IMR-90 (cell line): ENCODE data around the gene NBEA. TPM values are rescaled to one million over a fixed set of nuclear protein-coding genes. Genes with fewer than 3 reads are reported as not detected.

ENCODE experiments used
- ATAC-seq: fragments of 200-7000 bp; cut with Tn5 transposase; 2 replicates; pipeline ENCODE4 v1.9.1; 2020; ENCODE audit warnings: low read depth, mild to moderate bottlenecking, moderate library complexity
- BruUV-seq: library from RNA; stranded (reverse); fragments of 400-500 nt; replicated peaks from 2 replicates; lab custom pipeline; 2021; lab: Mats Ljungman, UMichigan
- CTCF ChIA-PET: fragments of 300-600 bp; formaldehyde crosslinking; extraction: SDS; loops from one replicate; lab custom pipeline; 2021; ENCODE audit warnings: antibody characterized with exemption; lab: Yijun Ruan, JAX
- POLR2A ChIA-PET: fragments of 300-600 bp; sonication (Branson Sonifier 250); formaldehyde crosslinking; loops from one replicate; lab custom pipeline; 2022; ENCODE audit warnings: antibody characterized with exemption; ENCODE audit not compliant: unreplicated experiment; lab: Charles Lee
- DNase-seq: peaks from one replicate; pipeline ENCODE4 v3.0.0; 2013
- H2AFZ ChIP-seq: replicated peaks from 2 replicates; pipeline ENCODE3; 2013; ENCODE audit warnings: low read length, mild to moderate bottlenecking; ENCODE audit not compliant: poor library complexity
- H2AK5ac ChIP-seq: 2 replicates; pipeline ENCODE4 v1.6.1; 2013; ENCODE audit warnings: low read depth, low read length, inconsistent platforms
- H2AK9ac ChIP-seq: replicated peaks from 2 replicates; pipeline ENCODE3; 2013; ENCODE audit warnings: mild to moderate bottlenecking, low read depth, low read length, moderate library complexity; ENCODE audit not compliant: poor library complexity
- H2BK120ac ChIP-seq: 2 replicates; pipeline ENCODE4 v1.6.1; 2013; ENCODE audit warnings: low read depth, low read length, inconsistent platforms
- H2BK15ac ChIP-seq: 3 replicates; pipeline ENCODE4 v1.6.1; 2013; ENCODE audit warnings: low read depth, low read length, inconsistent platforms
- H2BK20ac ChIP-seq: 2 replicates; pipeline ENCODE4 v1.6.1; 2013; ENCODE audit warnings: low read depth, mild to moderate bottlenecking, inconsistent platforms, low read length, moderate library complexity
- H2BK5ac ChIP-seq: 2 replicates; pipeline ENCODE4 v1.6.1; 2013; ENCODE audit warnings: mild to moderate bottlenecking, low read depth, low read length, inconsistent platforms; ENCODE audit not compliant: poor library complexity, severe bottlenecking
- H3K14ac ChIP-seq: replicated peaks from 2 replicates; pipeline ENCODE4 v1.6.1; 2013; ENCODE audit warnings: low read depth, low read length, inconsistent platforms
- H3K18ac ChIP-seq: 2 replicates; pipeline ENCODE4 v1.6.1; 2013; ENCODE audit warnings: low read depth, low read length, control low read depth
- H3K23ac ChIP-seq: 2 replicates; pipeline ENCODE4 v1.6.1; 2013; ENCODE audit warnings: low read depth, low read length, inconsistent platforms
- H3K27ac ChIP-seq: 2 replicates; pipeline ENCODE4 v1.5.1; 2013; ENCODE audit warnings: mild to moderate bottlenecking, control low read depth, low read length; ENCODE audit not compliant: insufficient read depth
- H3K27me3 ChIP-seq: 2 replicates; pipeline ENCODE4 v1.6.1; 2013; ENCODE audit warnings: low read length; ENCODE audit not compliant: control insufficient read depth, insufficient read depth
- H3K36me3 ChIP-seq: 2 replicates; pipeline ENCODE4 v1.6.1; 2013; ENCODE audit warnings: low read length, mixed read lengths; ENCODE audit not compliant: control insufficient read depth, insufficient read depth
- H3K4ac ChIP-seq: 2 replicates; pipeline ENCODE4 v1.6.1; 2013; ENCODE audit warnings: low read depth, low read length, inconsistent platforms
- H3K4me1 ChIP-seq: 2 replicates; pipeline ENCODE4 v1.6.1; 2013; ENCODE audit warnings: low read length, mixed read lengths; ENCODE audit not compliant: control insufficient read depth, insufficient read depth
- H3K4me2 ChIP-seq: 2 replicates; pipeline ENCODE4 v1.6.1; 2013; ENCODE audit warnings: low read depth, mild to moderate bottlenecking, control low read depth, low read length, moderate library complexity
- H3K4me3 ChIP-seq: 2 replicates; pipeline ENCODE4 v1.5.1; 2013; ENCODE audit warnings: low read depth, mild to moderate bottlenecking, control low read depth, low read length, moderate library complexity; ENCODE audit not compliant: insufficient read depth
- H3K56ac ChIP-seq: 2 replicates; pipeline ENCODE4 v1.6.1; 2013; ENCODE audit warnings: low read length, inconsistent platforms; ENCODE audit not compliant: insufficient read depth; ENCODE audit errors: extremely low read depth
- H3K79me1 ChIP-seq, 2 experiments: 2 replicates each; pipeline ENCODE4 v1.6.1; 2013; ENCODE audit warnings: low read length in 2 of 2, inconsistent platforms in 1 of 2, low read depth in 1 of 2
- H3K9ac ChIP-seq: 2 replicates; pipeline ENCODE4 v1.6.1; 2013; ENCODE audit warnings: low read depth, low read length, control low read depth
- H3K9me1 ChIP-seq: 2 replicates; pipeline ENCODE4 v1.6.1; 2013; ENCODE audit warnings: low read length, inconsistent platforms; ENCODE audit not compliant: insufficient read depth
- H3K9me3 ChIP-seq: 2 replicates; pipeline ENCODE4 v1.6.1; 2013; ENCODE audit warnings: low read length; ENCODE audit not compliant: control insufficient read depth, insufficient read depth
- H4K20me1 ChIP-seq: 2 replicates; pipeline ENCODE4 v1.6.1; 2013; ENCODE audit warnings: low read length, inconsistent platforms; ENCODE audit not compliant: insufficient read depth
- H4K5ac ChIP-seq: 2 replicates; pipeline ENCODE4 v1.6.1; 2013; ENCODE audit warnings: mild to moderate bottlenecking, low read depth, low read length, control low read depth
- H4K8ac ChIP-seq, 2 experiments: 2 replicates each; pipeline ENCODE4 v1.6.1; 2013; ENCODE audit warnings: low read depth in 2 of 2, low read length in 2 of 2, control low read depth in 1 of 2, inconsistent platforms in 1 of 2
- H4K91ac ChIP-seq: 2 replicates; pipeline ENCODE4 v1.6.1; 2013; ENCODE audit warnings: low read depth, low read length, inconsistent platforms; ENCODE audit not compliant: insufficient read depth
- BHLHE40 ChIP-seq: fragments of 150-350 bp; IDR thresholded peaks from 2 replicates; pipeline ENCODE4 v1.6.1; 2016; ENCODE audit warnings: mild to moderate bottlenecking, low read depth, low read length
- CEBPB ChIP-seq: IDR thresholded peaks from 2 replicates; pipeline ENCODE4 v1.6.1; 2012; ENCODE audit warnings: low read depth, low read length, improper control_type of control experiment
- CTCF ChIP-seq: conservative IDR thresholded peaks from 2 replicates; pipeline ENCODE4 v1.5.1; 2012; ENCODE audit warnings: mild to moderate bottlenecking, low read depth, low read length, improper control_type of control experiment
- ELK1 ChIP-seq: fragments of 150-350 bp; IDR thresholded peaks from 2 replicates; pipeline ENCODE4 v1.6.1; 2016; ENCODE audit warnings: low read depth, mild to moderate bottlenecking, low read length, moderate library complexity, borderline replicate concordance
- FOS ChIP-seq: fragments of 150-350 bp; IDR thresholded peaks from 2 replicates; pipeline ENCODE4 v1.6.1; 2016; ENCODE audit warnings: low read depth, low read length
- MAFK ChIP-seq: IDR thresholded peaks from 2 replicates; pipeline ENCODE4 v1.6.1; 2012; ENCODE audit warnings: low read depth, low read length, improper control_type of control experiment
- MAZ ChIP-seq: IDR thresholded peaks from 2 replicates; pipeline ENCODE4 v1.6.1; 2012; ENCODE audit warnings: low read depth, mild to moderate bottlenecking, low read length, improper control_type of control experiment, moderate library complexity, borderline replicate concordance
- MXI1 ChIP-seq: IDR thresholded peaks from 2 replicates; pipeline ENCODE4 v1.6.1; 2012; ENCODE audit warnings: low read depth, mild to moderate bottlenecking, low read length, moderate library complexity, borderline replicate concordance
- NFE2L2 ChIP-seq: fragments of 150-350 bp; IDR thresholded peaks from 2 replicates; pipeline ENCODE4 v1.6.1; 2016; ENCODE audit warnings: low read depth, mild to moderate bottlenecking, low read length
- POLR2A ChIP-seq: IDR thresholded peaks from 2 replicates; pipeline ENCODE4 v1.6.1; 2012; ENCODE audit warnings: mild to moderate bottlenecking, low read depth, low read length
- RAD21 ChIP-seq: IDR thresholded peaks from 2 replicates; pipeline ENCODE4 v1.6.1; 2012; ENCODE audit warnings: low read length, improper control_type of control experiment
- RCOR1 ChIP-seq: IDR thresholded peaks from 2 replicates; pipeline ENCODE4 v1.6.1; 2012; ENCODE audit warnings: mild to moderate bottlenecking, low read length, improper control_type of control experiment; ENCODE audit not compliant: insufficient replicate concordance
- RFX5 ChIP-seq: IDR thresholded peaks from 2 replicates; pipeline ENCODE4 v1.8.0; 2012; ENCODE audit warnings: low read depth, mild to moderate bottlenecking, low read length, moderate library complexity
- SMC3 ChIP-seq: fragments of 150-350 bp; IDR thresholded peaks from 2 replicates; pipeline ENCODE4 v1.6.1; 2016; ENCODE audit warnings: low read depth, mild to moderate bottlenecking, antibody characterized with exemption, low read length, moderate library complexity
- USF2 ChIP-seq: fragments of 150-350 bp; IDR thresholded peaks from 2 replicates; pipeline ENCODE4 v1.6.1; 2017; ENCODE audit warnings: mild to moderate bottlenecking, antibody characterized with exemption, low read length, low read depth
- WGBS, 2 experiments: methylation state at CpG; one replicate each; pipeline versions ENCODE4 v1.1.5 to v1.1.7; 2013; ENCODE audit warnings: missing lambda C conversion rate in 2 of 2; ENCODE audit not compliant: insufficient read length in 1 of 2; ENCODE audit errors: extremely low coverage in 2 of 2; 5-methylcytosine and 5-hydroxymethylcytosine counted together
- dilution Hi-C: fragments of 300-500 bp; cut with HindIII; formaldehyde crosslinking; loops from one replicate; pipeline ENCODE4 v1.14.3; 2018; ENCODE audit warnings: low sequenced_read_pairs; ENCODE audit not compliant: unreplicated experiment
- in situ Hi-C: fragments of 300-500 bp; cut with MboI; formaldehyde crosslinking; loops from 3 replicates; pipeline ENCODE4 v1.14.3; 2019; ENCODE audit warnings: low sequenced_read_pairs, inconsistent platforms, mixed read lengths
- intact Hi-C: fragments of 100-400 bp; cut with micrococcal nuclease; formaldehyde crosslinking; loops from 2 replicates; pipeline ENCODE4 v1.10.0; 2022
- polyA plus RNA-seq, 3 experiments: library from polyadenylated mRNA; depleted of rRNA; stranded (reverse); fragments of >200 nt; gene quantifications; 2 replicates each; pipeline ENCODE4 v1.2.3, GENCODE V29; 2012; ENCODE audit warnings: low replicate concordance in 1 of 3
- total RNA-seq: library from RNA; depleted of rRNA; stranded (reverse); fragments of >200 nt; gene quantifications from 2 replicates; pipeline ENCODE4 v1.2.3, GENCODE V29; 2012

Gene NBEA
- total and polyA plus RNA-seq, 2 of the 4 experiments (the other 2 are of a cell fraction): 0.82 to 2.2 TPM

- Histone ChIP-seq H3K27me3 (no peaks in the 10 kb centered on the region), H3K4me1 (no peaks in the 10 kb centered on the region), H3K56ac (no peak overlapping the region), H3K4me2 (no peak overlapping the region), H2AFZ (no peak overlapping the region), H2BK20ac (no peak overlapping the region), H4K91ac (no peak overlapping the region), H3K79me1 (no peaks in the 10 kb centered on the region), H2BK15ac (no peak overlapping the region), H4K8ac (no peak overlapping the region), H3K36me3 (no peaks in the 10 kb centered on the region), H3K27ac (no peak overlapping the region), H3K9me1 (no peaks in the 10 kb centered on the region), H3K23ac (no peak overlapping the region), H2BK120ac (no peak overlapping the region), H3K4me3 (no peak overlapping the region), H2BK5ac (no peak overlapping the region), H3K18ac (no peak overlapping the region), H3K9me3 (no peaks in the 10 kb centered on the region), H3K14ac (no peak overlapping the region), H2AK5ac (no peak overlapping the region), H3K4ac (no peak overlapping the region), H2AK9ac (no peak overlapping the region), H3K9ac (no peak overlapping the region), H4K20me1 (no peaks in the 10 kb centered on the region), H4K5ac (no peak overlapping the region)
- DNase-seq: no peak
- in situ Hi-C loops (no loop called here), intact Hi-C loops (no loop called here), dilution Hi-C loops (no loop called here)
- no peak for ATAC-seq
- CTCF ChIA-PET: no interaction called here
- TF ChIP-seq POLR2A (no peak), RCOR1 (no peak), BHLHE40 (no peak), FOS (no peak), ELK1 (no peak), CEBPB (no peak), MAZ (no peak), RAD21 (no peak), CTCF (no peak), USF2 (no peak), SMC3 (no peak), RFX5 (no peak), MAFK (no peak), MXI1 (no peak), NFE2L2 (no peak)
- POLR2A ChIA-PET: no interaction called here
- no TSS peak for BruUV-seq
- WGBS, 2 experiments: no CpG with 5 or more reads among the region's 2 CpGs
These were observed 8.3 kb upstream of the NBEA start for GRCh38 chr13:34933786-34934185.
